GM12875 (cell line): ENCODE results near the gene PRAC1.

Source experiments
- H3K4me3 ChIP-seq: one replicate; pipeline ENCODE4 v1.5.1; 2011; ENCODE audit warnings: low read depth, low read length, control low read depth
- TF ChIP-seq, protein P1 (sequence below): IDR thresholded peaks from 2 replicates; pipeline ENCODE4 v1.5.1; 2011; ENCODE audit warnings: low read depth, mild to moderate bottlenecking, control low read depth, inconsistent platforms, low read length, moderate library complexity, borderline replicate concordance; ENCODE audit not compliant: insufficient read depth

PRAC1 gene

GRCh38 chr17:48759288-48759687 lies 37.0 kb upstream of the PRAC1 start:
- no peak overlapping the region for H3K4me3 ChIP-seq
- TF ChIP-seq, protein P1, sequence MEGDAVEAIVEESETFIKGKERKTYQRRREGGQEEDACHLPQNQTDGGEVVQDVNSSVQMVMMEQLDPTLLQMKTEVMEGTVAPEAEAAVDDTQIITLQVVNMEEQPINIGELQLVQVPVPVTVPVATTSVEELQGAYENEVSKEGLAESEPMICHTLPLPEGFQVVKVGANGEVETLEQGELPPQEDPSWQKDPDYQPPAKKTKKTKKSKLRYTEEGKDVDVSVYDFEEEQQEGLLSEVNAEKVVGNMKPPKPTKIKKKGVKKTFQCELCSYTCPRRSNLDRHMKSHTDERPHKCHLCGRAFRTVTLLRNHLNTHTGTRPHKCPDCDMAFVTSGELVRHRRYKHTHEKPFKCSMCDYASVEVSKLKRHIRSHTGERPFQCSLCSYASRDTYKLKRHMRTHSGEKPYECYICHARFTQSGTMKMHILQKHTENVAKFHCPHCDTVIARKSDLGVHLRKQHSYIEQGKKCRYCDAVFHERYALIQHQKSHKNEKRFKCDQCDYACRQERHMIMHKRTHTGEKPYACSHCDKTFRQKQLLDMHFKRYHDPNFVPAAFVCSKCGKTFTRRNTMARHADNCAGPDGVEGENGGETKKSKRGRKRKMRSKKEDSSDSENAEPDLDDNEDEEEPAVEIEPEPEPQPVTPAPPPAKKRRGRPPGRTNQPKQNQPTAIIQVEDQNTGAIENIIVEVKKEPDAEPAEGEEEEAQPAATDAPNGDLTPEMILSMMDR, result no peak

GRCh38 chr17:48757524-48757961 lies 35.2 kb upstream of the PRAC1 start:
- no peak overlapping the region for H3K4me3 ChIP-seq
- TF ChIP-seq, protein P1, result no peak

- no peak overlapping the region for H3K4me3 ChIP-seq
- TF ChIP-seq, protein P1, result no peak
These were observed 34.5 kb upstream of the PRAC1 start for GRCh38 chr17:48756830-48757251.

DNA sequence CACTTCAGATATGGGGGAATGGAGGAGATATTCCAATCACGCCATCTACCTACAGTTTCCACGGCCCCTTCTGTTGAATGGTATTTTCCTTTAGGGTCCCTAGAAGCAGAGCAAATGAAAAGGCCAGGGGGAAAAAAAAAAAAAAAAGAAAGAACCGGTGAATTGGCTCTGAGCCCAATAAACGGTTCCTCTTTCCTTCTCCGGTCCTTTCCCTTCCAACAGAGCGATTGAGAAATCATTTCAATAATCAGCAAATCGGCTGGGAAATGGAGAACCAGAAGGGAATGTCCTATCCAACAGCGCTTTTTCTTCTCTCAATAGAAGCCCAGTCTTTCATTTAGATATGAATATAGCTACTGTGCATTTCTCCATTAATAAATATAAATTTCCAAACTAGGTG lies 33.0 kb upstream of the PRAC1 start:
- TF ChIP-seq, protein P1, result no peak
- no peak overlapping the region for H3K4me3 ChIP-seq

- H3K4me3 ChIP-seq, result no peak overlapping the region
- TF ChIP-seq, protein P1, result no peak
These were observed 32.4 kb upstream of the PRAC1 start for GRCh38 chr17:48754500-48755261.

DNA sequence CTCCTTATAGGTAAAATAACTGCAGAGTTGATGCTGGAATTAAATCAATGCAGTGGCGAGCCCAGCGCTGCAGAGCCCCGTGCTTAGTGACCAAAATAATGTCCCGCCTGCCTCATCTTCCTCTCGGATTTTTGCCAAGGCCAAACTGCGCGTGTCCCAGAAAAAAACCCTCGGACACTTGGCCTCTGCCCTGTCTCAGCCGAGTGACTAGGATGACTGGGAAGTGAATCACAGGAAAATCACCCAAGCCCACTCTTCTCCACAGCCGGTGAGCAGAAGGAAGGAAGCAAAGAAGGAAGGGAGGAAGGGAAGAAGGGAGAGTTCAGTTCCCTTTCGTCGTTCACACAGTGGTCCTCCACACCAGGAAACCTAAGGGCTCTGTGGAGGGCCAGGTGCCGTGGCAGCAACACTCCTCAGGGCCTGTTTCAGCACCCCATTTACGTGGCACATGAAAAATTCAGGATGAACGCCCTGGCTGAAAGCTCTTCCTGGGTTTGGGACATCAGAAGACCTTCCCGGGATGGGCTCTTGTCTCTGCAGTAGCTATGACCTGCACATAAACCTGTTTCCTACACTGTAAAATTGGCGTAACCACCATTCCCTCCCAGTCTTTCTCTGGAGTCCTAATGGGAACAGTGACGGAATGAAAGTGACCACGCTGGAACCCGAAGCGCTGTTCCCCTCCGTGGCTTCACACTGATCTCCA lies 31.6 kb upstream of the PRAC1 start:
- H3K4me3 ChIP-seq, result no peak overlapping the region
- TF ChIP-seq, protein P1, result no peak
